ENCODE measurements around the gene DNM1. TPM values are rescaled to one million over a fixed set of nuclear protein-coding genes. Genes with fewer than 3 reads are reported as not detected.

Gene DNM1
- polyA plus RNA-seq, 1 of the 3 experiments (the other 2 are of a cell fraction), result 35.7 TPM

GRCh38 chr9:128292009-128292408 is 88.8 kb downstream of the DNM1 start (continued):
- TF ChIP-seq MEF2A (IDR thresholded peaks at IDR 0.05; ENCODE audit: borderline replicate concordance, low read depth), result no peak
- TF ChIP-seq, protein P1, sequence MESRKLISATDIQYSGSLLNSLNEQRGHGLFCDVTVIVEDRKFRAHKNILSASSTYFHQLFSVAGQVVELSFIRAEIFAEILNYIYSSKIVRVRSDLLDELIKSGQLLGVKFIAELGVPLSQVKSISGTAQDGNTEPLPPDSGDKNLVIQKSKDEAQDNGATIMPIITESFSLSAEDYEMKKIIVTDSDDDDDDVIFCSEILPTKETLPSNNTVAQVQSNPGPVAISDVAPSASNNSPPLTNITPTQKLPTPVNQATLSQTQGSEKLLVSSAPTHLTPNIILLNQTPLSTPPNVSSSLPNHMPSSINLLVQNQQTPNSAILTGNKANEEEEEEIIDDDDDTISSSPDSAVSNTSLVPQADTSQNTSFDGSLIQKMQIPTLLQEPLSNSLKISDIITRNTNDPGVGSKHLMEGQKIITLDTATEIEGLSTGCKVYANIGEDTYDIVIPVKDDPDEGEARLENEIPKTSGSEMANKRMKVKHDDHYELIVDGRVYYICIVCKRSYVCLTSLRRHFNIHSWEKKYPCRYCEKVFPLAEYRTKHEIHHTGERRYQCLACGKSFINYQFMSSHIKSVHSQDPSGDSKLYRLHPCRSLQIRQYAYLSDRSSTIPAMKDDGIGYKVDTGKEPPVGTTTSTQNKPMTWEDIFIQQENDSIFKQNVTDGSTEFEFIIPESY (IDR thresholded peaks at IDR 0.05; ENCODE audit: borderline replicate concordance, low read depth), result no peak
- no peak for TF ChIP-seq CTCF (IDR thresholded peaks at IDR 0.05)
- TF ChIP-seq FOXM1 (IDR thresholded peaks at IDR 0.05; ENCODE audit: low read depth), result no peak
- TF ChIP-seq CHD2 (IDR thresholded peaks at IDR 0.05; ENCODE audit: low read length, partially characterized antibody), result no peak

GRCh38 chr9:128293091-128293490 is 89.9 kb downstream of the DNM1 start:
- no peaks in the 10 kb centered on the region for H3F3A ChIP-seq (replicated peaks; ENCODE audit: insufficient read depth)
- H3K27me3 ChIP-seq (ENCODE audit: insufficient read depth), result no peaks in the 10 kb centered on the region
- no peaks in the 10 kb centered on the region for H3K79me2 ChIP-seq (ENCODE audit: insufficient read depth)
- 79% methylated on average over 4 of the region's 4 CpGs for WGBS (ENCODE audit: low lambda C conversion rate)
- peaks cover 4 to 5% of the 10 kb centered on the region in 2 experiments; a peak in 2 of 4 replicates for H3K4me1 ChIP-seq (ENCODE audit: control insufficient read depth in 1 of 2, insufficient read depth in 2 of 2, low read depth in 1 of 2, low read length in 1 of 2)
- H3K4me3 ChIP-seq (ENCODE audit: low read depth in 2 of 2, low read length in 1 of 2), result no peak overlapping the region
- H3K9me3 ChIP-seq, result no peaks in the 10 kb centered on the region
- H3K4me2 ChIP-seq, result no peak overlapping the region
- no peak for TF ChIP-seq JUND (IDR thresholded peaks at IDR 0.05)
- TF ChIP-seq MEF2A (IDR thresholded peaks at IDR 0.05; ENCODE audit: borderline replicate concordance, low read depth), result no peak
- TF ChIP-seq, protein P2, sequence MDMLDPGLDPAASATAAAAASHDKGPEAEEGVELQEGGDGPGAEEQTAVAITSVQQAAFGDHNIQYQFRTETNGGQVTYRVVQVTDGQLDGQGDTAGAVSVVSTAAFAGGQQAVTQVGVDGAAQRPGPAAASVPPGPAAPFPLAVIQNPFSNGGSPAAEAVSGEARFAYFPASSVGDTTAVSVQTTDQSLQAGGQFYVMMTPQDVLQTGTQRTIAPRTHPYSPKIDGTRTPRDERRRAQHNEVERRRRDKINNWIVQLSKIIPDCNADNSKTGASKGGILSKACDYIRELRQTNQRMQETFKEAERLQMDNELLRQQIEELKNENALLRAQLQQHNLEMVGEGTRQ (IDR thresholded peaks at IDR 0.05; ENCODE audit: borderline replicate concordance, low read depth, low read length), result no peak
- no peak for TF ChIP-seq CHD2 (IDR thresholded peaks at IDR 0.05; ENCODE audit: low read length, partially characterized antibody)
- TF ChIP-seq, protein P3, sequence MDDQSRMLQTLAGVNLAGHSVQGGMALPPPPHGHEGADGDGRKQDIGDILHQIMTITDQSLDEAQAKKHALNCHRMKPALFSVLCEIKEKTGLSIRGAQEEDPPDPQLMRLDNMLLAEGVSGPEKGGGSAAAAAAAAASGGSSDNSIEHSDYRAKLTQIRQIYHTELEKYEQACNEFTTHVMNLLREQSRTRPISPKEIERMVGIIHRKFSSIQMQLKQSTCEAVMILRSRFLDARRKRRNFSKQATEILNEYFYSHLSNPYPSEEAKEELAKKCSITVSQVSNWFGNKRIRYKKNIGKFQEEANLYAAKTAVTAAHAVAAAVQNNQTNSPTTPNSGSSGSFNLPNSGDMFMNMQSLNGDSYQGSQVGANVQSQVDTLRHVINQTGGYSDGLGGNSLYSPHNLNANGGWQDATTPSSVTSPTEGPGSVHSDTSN (IDR thresholded peaks at IDR 0.05), result no peak
- TF ChIP-seq, protein P1 (IDR thresholded peaks at IDR 0.05; ENCODE audit: borderline replicate concordance, low read depth), result no peak
- no peak for DNase-seq
- no peaks in the 10 kb centered on the region for H3K36me3 ChIP-seq (replicated peaks in 1 of 2; ENCODE audit: control insufficient read depth in 1 of 2, insufficient read depth in 2 of 2, low read length in 1 of 2)
- POLR2A ChIA-PET, result interaction anchor here (0.7 kb wide), 1 partner anchor 8 kb away, joined by 3 read pairs; no protein-coding TSS in a partner anchor
- H3K9ac ChIP-seq, result no peak overlapping the region
- H2AFZ ChIP-seq (ENCODE audit: low read depth), result no peak overlapping the region
- no peaks in the 10 kb centered on the region for H4K20me1 ChIP-seq (ENCODE audit: insufficient read depth)
- no peaks in the 10 kb centered on the region for H3K9me2 ChIP-seq
- H3K27ac ChIP-seq (ENCODE audit: low read depth in 2 of 2, low read length in 1 of 2), result no peak overlapping the region
- CTCF ChIA-PET, result interaction anchor here (0.5 to 9.4 kb wide), 5 partner anchors 48 to 356 kb away, joined by 3 to 80 read pairs (median 11); partner anchors contain the start of gene DPM2

Data from SK-N-SH (cell line).